ENCODE results near the gene MAGI1.

- TF ChIP-seq EZH2phosphoT487 (conservative IDR thresholded peaks at IDR 0.05; ENCODE audit: low read length) (no peak), CTCF (IDR thresholded peaks at IDR 0.05; ENCODE audit: insufficient read depth, low read length, poor library complexity, severe bottlenecking) (no peak)
These were observed 821 bp upstream of the MAGI1 start for GRCh38 chr3:66039590-66039887.
